HepG2 (cell line): ENCODE results near the gene MGLL. TPM values are rescaled to one million over a fixed set of nuclear protein-coding genes. Genes with fewer than 3 reads are reported as not detected.

Experiments
- ATAC-seq: fragments of 200-7000 bp; cut with Tn5 transposase; 3 replicates; pipeline ENCODE4 v1.9.1; 2020; ENCODE audit warnings: mild to moderate bottlenecking, moderate library complexity
- BruUV-seq: library from RNA; stranded (reverse); fragments of 400-500 nt; replicated peaks from 2 replicates; lab custom pipeline; 2021; lab: Mats Ljungman, UMichigan
- CTCF ChIA-PET: fragments of 300-600 bp; formaldehyde crosslinking; extraction: SDS; loops from one replicate; lab custom pipeline; 2021; ENCODE audit warnings: low total read pairs, inconsistent platforms, low intra/inter-chr PET ratio; lab: Yijun Ruan, JAX
- POLR2A ChIA-PET: fragments of 350-600 bp; sonication (Branson Sonifier 250); formaldehyde crosslinking; loops from one replicate; lab custom pipeline; 2020; ENCODE audit warnings: antibody characterized with exemption, inconsistent platforms; lab: Yijun Ruan, JAX
- DNase-seq: peaks from one replicate; pipeline ENCODE4 v3.0.0-alpha.2; 2015; ENCODE audit warnings: low spot score
- FAIRE-seq: peaks from 3 replicates; lab custom pipeline; 2011; peaks lifted over from hg19 to GRCh38; lab: Jason Lieb, UNC
- H2AFZ ChIP-seq: one replicate; pipeline ENCODE4 v1.6.1; 2011; ENCODE audit warnings: low read length, inconsistent platforms
- H3K27ac ChIP-seq: fragments of 300-600 bp; 3 replicates; pipeline ENCODE4 v1.8.0; 2011; ENCODE audit warnings: mixed run types, mild to moderate bottlenecking, mixed read lengths, low read length, inconsistent platforms; ENCODE audit not compliant: insufficient read depth; ENCODE audit errors: extremely low read length
- H3K27me3 ChIP-seq, 2 experiments: fragments of 200-600 bp in 1 of 2; 2 replicates in 1 of 2; 3 replicates in 1 of 2; pipeline versions ENCODE4 v1.6.0 to v1.8.0; 2011; ENCODE audit warnings: low read length in 2 of 2, mild to moderate bottlenecking in 2 of 2, moderate library complexity in 2 of 2, inconsistent platforms in 1 of 2; ENCODE audit not compliant: insufficient read depth in 2 of 2, control insufficient read depth in 1 of 2
- H3K36me3 ChIP-seq, 2 experiments: fragments of 200-600 bp in 1 of 2; replicated peaks in 1 of 2; 2 replicates in 1 of 2; 3 replicates in 1 of 2; pipeline versions ENCODE4 v1.5.1 to v1.8.0; 2011; ENCODE audit warnings: low read length in 2 of 2, inconsistent platforms in 1 of 2; ENCODE audit not compliant: insufficient read depth in 2 of 2, control insufficient read depth in 1 of 2
- H3K4me1 ChIP-seq: 2 replicates; pipeline ENCODE4 v1.5.1; 2012; ENCODE audit warnings: low read length, inconsistent platforms; ENCODE audit not compliant: insufficient read depth
- H3K4me2 ChIP-seq: 2 replicates; pipeline ENCODE4 v1.6.0; 2011; ENCODE audit warnings: low read depth, low read length, inconsistent platforms
- H3K4me3 ChIP-seq, 3 experiments: fragments of 200-600 bp in 1 of 3; sonication (generic), shearing (Covaris generic) in 1 of 3; replicated peaks in 1 of 3; 2 replicates each; pipeline ENCODE4 v1.5.1; 2011 to 2016; ENCODE audit warnings: low read length in 3 of 3, inconsistent platforms in 2 of 3, low read depth in 2 of 3, mild to moderate bottlenecking in 2 of 3, control low read depth in 1 of 3, mixed read lengths in 1 of 3; ENCODE audit not compliant: insufficient read depth in 1 of 3
- H3K79me2 ChIP-seq: one replicate; pipeline ENCODE4 v1.6.1; 2011; ENCODE audit warnings: low read length, inconsistent platforms; ENCODE audit not compliant: insufficient read depth
- H3K9ac ChIP-seq: 2 replicates; pipeline ENCODE4 v1.6.0; 2011; ENCODE audit warnings: mild to moderate bottlenecking, low read depth, low read length, inconsistent platforms; ENCODE audit not compliant: insufficient read depth
- H3K9me3 ChIP-seq: 2 replicates; pipeline ENCODE4 v1.5.1; 2012; ENCODE audit warnings: mild to moderate bottlenecking, low read length
- H4K20me1 ChIP-seq: 2 replicates; pipeline ENCODE4 v1.6.0; 2011; ENCODE audit warnings: inconsistent platforms, mild to moderate bottlenecking, low read length, moderate library complexity; ENCODE audit not compliant: insufficient read depth
- AKAP8 ChIP-seq: sonication (generic); formaldehyde crosslinking; IDR thresholded peaks from 2 replicates; pipeline ENCODE4 v1.5.1; 2020; ENCODE audit warnings: mild to moderate bottlenecking, missing genetic modification reagents
- ATF7 ChIP-seq, 2 experiments: fragments of 450-650 bp in 1 of 2; sonication (generic) in 1 of 2; formaldehyde crosslinking in 1 of 2; IDR thresholded peaks; 2 replicates each; pipeline versions ENCODE4 v1.4.0 to v1.6.1; 2016 to 2020; ENCODE audit warnings: antibody characterized with exemption in 1 of 2, mild to moderate bottlenecking in 1 of 2, missing genetic modification reagents in 1 of 2
- CHD2 ChIP-seq: IDR thresholded peaks from 2 replicates; pipeline ENCODE4 v1.6.1; 2011; ENCODE audit warnings: low read depth, low read length, improper control_type of control experiment
- GATAD2A ChIP-seq: IDR thresholded peaks from 2 replicates; pipeline ENCODE4 v1.6.1; 2016
- LBX2 ChIP-seq: sonication (generic); formaldehyde crosslinking; IDR thresholded peaks from 2 replicates; pipeline ENCODE4 v1.5.0; 2020; ENCODE audit warnings: missing genetic modification reagents, mild to moderate bottlenecking, borderline replicate concordance
- MLX ChIP-seq: IDR thresholded peaks from 2 replicates; pipeline ENCODE4 v1.6.1; 2016
- MNT ChIP-seq: fragments of 450-650 bp; IDR thresholded peaks from 2 replicates; pipeline ENCODE4 v1.6.1; 2016
- NFAT5 ChIP-seq: sonication (generic); formaldehyde crosslinking; IDR thresholded peaks from 2 replicates; pipeline ENCODE4 v1.4.0; 2020; ENCODE audit warnings: missing genetic modification reagents
- NFYC ChIP-seq: IDR thresholded peaks from 2 replicates; pipeline ENCODE4 v1.6.1; 2016; ENCODE audit warnings: missing genetic modification reagents, missing compliant biosample characterization
- RFXANK ChIP-seq: IDR thresholded peaks from 2 replicates; pipeline ENCODE4 v1.6.1; 2016
- ZNF136 ChIP-seq: sonication (generic); formaldehyde crosslinking; IDR thresholded peaks from 2 replicates; pipeline ENCODE4 v1.8.1; 2022; ENCODE audit warnings: low read depth, mild to moderate bottlenecking, moderate library complexity, missing genetic modification reagents
- ZNF275 ChIP-seq: sonication (generic); formaldehyde crosslinking; IDR thresholded peaks from 2 replicates; pipeline ENCODE4 v1.8.0; 2022; ENCODE audit warnings: missing genetic modification reagents, mild to moderate bottlenecking, inconsistent platforms, borderline replicate concordance
- ZNF556 ChIP-seq: sonication (generic); formaldehyde crosslinking; IDR thresholded peaks from 2 replicates; pipeline ENCODE4 v1.4.0; 2020; ENCODE audit warnings: mild to moderate bottlenecking, missing genetic modification reagents, borderline replicate concordance
- WGBS: methylation state at CpG from one replicate; pipeline ENCODE4 v1.1.6; 2017; ENCODE audit warnings: low lambda C conversion rate; 5-methylcytosine and 5-hydroxymethylcytosine counted together
- in situ Hi-C: cut with HindIII; loops from 2 replicates; pipeline ENCODE4 v1.10.0; 2017; ENCODE audit warnings: low pct_unique_long_range_greater_than_20kb; ENCODE audit not compliant: extremely low pct_ligation_motif_present
- intact Hi-C: fragments of 100-400 bp; cut with micrococcal nuclease; formaldehyde crosslinking; loops from one replicate; pipeline ENCODE4 v1.10.0; 2022; ENCODE audit not compliant: unreplicated experiment
- polyA plus RNA-seq, 8 experiments: library from polyadenylated mRNA; depleted of rRNA in 3 of 8; stranded (reverse) in 7 of 8; unstranded in 1 of 8; fragments of >200 nt; fragmentation: Illumina TruSeq in 4 of 8; extraction: Trizol in 4 of 8; gene quantifications; 2 replicates each; pipeline versions ENCODE4 v1.2.1 to v1.2.3, GENCODE V29; 2011 to 2016; ENCODE audit warnings: low read depth in 4 of 8, missing spikeins in 1 of 8, mixed read lengths in 1 of 8; ENCODE audit not compliant: insufficient read depth in 1 of 8
- total RNA-seq, 5 experiments: library from RNA; depleted of rRNA; stranded (reverse); fragments of >200 nt; fragmentation: Illumina TruSeq; extraction: Trizol; gene quantifications; 2 replicates each; pipeline ENCODE4 v1.2.3, GENCODE V29; 2016; ENCODE audit warnings: low read depth in 1 of 5

MGLL gene
- total and polyA plus RNA-seq, 2 of the 13 experiments (the other 11 are each of a cell fraction or from before 2014, with no cell fraction given): not detected

- no peak for TF ChIP-seq NFAT5
- TF ChIP-seq AKAP8 (CRISPR knock-in tag): no peak
- no peak for TF ChIP-seq ZNF556 (CRISPR knock-in tag)
Measured at GRCh38 chr3:127669541-127670228, 152.6 kb downstream of the MGLL start (continued).

- Histone ChIP-seq H3K4me2 (no peak overlapping the region), H3K27ac (no peak overlapping the region), H3K4me1 (peaks cover 13% of the 10 kb centered on the region), H2AFZ (no peak overlapping the region), H3K9me3 (no peaks in the 10 kb centered on the region), H4K20me1 (no peaks in the 10 kb centered on the region), H3K79me2 (no peaks in the 10 kb centered on the region), H3K4me3 (no peak overlapping the region), H3K27me3 (peaks cover 0 to 3% of the 10 kb centered on the region in 2 experiments; a peak in 1 of 5 replicates), H3K9ac (no peak overlapping the region), H3K36me3 (peaks cover 0 to 2% of the 10 kb centered on the region in 2 experiments; a peak in 1 of 5 replicates)
- POLR2A ChIA-PET: no interaction called here
- CTCF ChIA-PET: no interaction called here
- WGBS: 79% methylated on average over 6 of the region's 7 CpGs
- ATAC-seq: no peak
- in situ Hi-C loops: no loop called here
- no TSS peak for BruUV-seq
- TF ChIP-seq GATAD2A (CRISPR knock-in tag): no peak
- TF ChIP-seq ZNF136 (CRISPR knock-in tag): no peak
- no peak for TF ChIP-seq NFYC (CRISPR knock-in tag)
- TF ChIP-seq CHD2: no peak
- no peak for TF ChIP-seq ATF7 (IDR thresholded peaks at IDR 0.05)
- no peak for TF ChIP-seq ATF7 (CRISPR knock-in tag; IDR thresholded peaks at IDR 0.05)
- TF ChIP-seq LBX2 (CRISPR knock-in tag): no peak
- TF ChIP-seq ZNF275 (CRISPR knock-in tag): no peak
- TF ChIP-seq MNT: no peak
- TF ChIP-seq RFXANK: no peak
- no peak for TF ChIP-seq MLX (CRISPR knock-in tag)
- intact Hi-C loops: no loop called here
- FAIRE-seq: no peak
- no peak for DNase-seq
Measured at GRCh38 chr3:127668906-127669305, 153.4 kb downstream of the MGLL start.
